ENCODE data around the gene GNL2.
"Not testable (repeated sequence)": the region's sequence is repeated elsewhere in the genome, so short reads cannot be mapped to it uniquely, and the experiment has no call there.

Gene GNL2

DNA sequence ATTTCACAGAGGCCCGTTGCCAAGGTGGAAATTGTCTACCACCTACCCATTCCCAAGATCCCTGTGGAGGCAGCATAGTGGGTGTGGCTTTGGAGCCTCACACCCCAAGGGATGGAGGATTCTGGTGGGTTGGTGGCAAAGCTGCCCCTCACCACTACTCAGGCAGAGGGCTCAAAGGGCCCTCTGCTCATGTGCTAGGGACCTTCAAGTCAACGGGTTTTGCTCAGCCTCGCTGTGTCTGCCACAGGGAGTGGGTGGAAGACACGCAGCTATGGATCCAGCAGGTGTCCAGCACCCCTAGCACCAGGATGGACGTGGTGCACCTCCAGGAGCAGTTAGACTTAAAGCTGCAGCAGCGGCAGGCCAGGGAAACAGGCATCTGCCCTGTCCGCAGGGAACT lies 36.7 kb downstream of the GNL2 start:
- no peak for DNase-seq (ENCODE audit: low read depth)

GRCh38 chr1:37558411-37558810 lies 37.3 kb downstream of the GNL2 start:
- no peak for DNase-seq (ENCODE audit: low read depth)

DNA sequence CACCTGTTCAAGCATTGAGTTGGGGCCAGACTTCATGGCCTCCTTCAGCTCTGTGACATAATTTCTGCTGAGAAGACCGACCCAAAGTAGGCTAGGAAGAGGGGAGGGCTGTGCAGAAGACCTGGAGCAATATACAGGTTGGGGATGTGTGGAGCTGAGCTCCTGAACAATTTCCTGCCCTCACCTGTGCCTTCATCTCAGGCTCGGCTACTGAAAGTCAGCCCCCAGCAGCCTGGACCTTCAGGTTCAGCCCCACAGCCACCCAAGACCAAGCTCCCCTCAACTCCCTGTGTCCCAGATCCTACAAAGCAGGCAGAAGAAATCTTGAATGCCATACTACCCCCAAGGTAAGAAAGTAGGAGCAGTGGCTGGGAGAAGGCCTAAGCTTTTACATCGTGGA lies 38.3 kb downstream of the GNL2 start:
- no peak for DNase-seq (ENCODE audit: low read depth)

DNA sequence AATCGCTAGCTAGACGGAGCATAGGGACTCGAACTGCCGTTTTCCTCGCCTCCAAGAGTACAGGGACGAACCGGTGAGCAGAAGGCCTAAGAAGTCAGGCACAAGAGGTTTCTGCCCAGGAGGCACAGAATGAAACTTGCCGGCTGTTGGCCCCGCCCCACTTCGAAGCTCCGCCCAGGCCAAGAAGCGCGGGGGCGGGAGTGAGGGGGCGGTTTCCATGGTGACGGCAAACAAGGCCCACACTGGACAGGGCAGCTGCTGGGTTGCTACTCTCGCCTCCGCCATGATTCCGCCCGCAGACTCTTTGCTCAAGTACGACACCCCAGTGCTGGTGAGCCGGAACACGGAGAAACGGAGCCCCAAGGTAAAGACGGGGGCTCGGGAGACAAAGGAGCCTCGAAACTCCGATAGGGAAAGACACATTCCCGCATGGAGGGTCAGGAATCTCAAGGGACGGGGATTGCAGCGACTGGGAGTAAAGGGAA lies 39.0 kb downstream of the GNL2 start, which contains the start of gene DNALI1:
TSS of gene DNALI1 (plus strand) at position 229 of the 485 bp plus-strand sequence. CDS start at position 284, 55 bp downstream.
- peak; percentile 79 for DNase-seq (ENCODE audit: low read depth)

- DNase-seq (ENCODE audit: low read depth) = peak; percentile 89
Observed at GRCh38 chr1:37553927-37554808, 41.6 kb downstream of the GNL2 start, which contains the start of gene SNIP1. SNIP1 (minus strand) TSS chr1:37554293; CDS start chr1:37554229, 64 bp downstream.

DNA sequence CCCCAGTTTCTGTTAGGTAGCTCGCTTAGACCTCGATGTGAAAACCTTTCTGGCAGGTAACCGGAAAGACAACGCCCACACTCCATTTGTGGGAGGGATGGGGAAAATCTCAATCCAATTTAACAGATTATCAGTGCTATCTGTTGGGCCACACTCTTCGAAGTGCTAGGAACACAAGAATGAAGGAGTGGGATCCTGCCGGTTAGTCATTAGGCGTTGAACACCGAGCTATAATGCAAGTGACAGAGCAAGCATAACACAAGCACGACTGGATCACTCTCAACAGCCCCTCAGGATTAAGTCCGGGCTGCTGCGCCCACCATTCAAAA lies 42.2 kb downstream of the GNL2 start:
- no peak for DNase-seq (ENCODE audit: low read depth)

DNA sequence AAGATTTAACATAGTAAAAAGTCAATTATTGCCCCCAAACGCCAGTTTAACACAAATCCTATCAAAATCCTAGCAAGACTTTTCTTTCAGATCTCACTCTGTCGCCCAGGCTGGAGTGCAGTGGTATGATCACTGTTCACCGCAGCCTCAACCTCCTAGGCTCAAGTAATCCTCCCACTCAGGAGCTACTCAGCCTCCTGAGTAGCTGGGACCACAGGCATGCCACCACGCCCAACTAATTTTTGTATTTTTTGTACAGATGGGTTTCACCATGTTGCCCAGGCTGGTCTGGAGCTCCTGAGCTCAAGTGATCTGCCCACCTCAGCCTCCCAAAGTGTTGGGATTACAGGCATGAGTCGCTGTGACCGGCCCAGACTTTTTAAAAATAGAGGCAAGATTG lies 46.4 kb downstream of the GNL2 start:
- no peak for DNase-seq (ENCODE audit: low read depth)

GRCh38 chr1:37545019-37545418 lies 50.7 kb downstream of the GNL2 start:
- DNase-seq (ENCODE audit: low read depth) = no peak

GRCh38 chr1:37544530-37544929 lies 51.2 kb downstream of the GNL2 start:
- DNase-seq (ENCODE audit: low read depth) = no peak

- no peak for DNase-seq (ENCODE audit: low read depth)
Observed at GRCh38 chr1:37540036-37540785, 55.5 kb downstream of the GNL2 start.

- DNase-seq (ENCODE audit: low read depth) = not testable (repeated sequence)
Observed at GRCh38 chr1:37539154-37539553, 56.6 kb downstream of the GNL2 start.

DNA sequence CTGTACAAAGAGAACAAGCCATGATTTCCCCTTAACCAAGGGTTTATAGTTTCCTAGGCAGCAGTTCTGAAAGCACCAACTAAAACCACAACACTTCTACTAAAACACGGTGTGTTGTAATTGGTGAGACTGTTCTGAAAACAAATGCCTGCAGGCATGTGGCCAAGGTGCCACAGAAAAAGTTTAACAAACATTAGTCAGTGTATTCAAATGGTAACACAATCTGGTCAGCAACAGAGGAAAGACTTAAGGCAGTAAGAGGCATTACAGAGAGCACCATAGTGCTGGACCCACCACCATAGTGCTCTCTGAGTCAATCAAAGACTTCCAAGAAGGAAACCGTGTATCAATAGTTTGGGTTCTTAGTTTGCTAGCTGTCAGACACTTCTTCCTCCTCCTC lies 58.4 kb downstream of the GNL2 start:
- DNase-seq (ENCODE audit: low read depth) = peak; percentile 42

DNA sequence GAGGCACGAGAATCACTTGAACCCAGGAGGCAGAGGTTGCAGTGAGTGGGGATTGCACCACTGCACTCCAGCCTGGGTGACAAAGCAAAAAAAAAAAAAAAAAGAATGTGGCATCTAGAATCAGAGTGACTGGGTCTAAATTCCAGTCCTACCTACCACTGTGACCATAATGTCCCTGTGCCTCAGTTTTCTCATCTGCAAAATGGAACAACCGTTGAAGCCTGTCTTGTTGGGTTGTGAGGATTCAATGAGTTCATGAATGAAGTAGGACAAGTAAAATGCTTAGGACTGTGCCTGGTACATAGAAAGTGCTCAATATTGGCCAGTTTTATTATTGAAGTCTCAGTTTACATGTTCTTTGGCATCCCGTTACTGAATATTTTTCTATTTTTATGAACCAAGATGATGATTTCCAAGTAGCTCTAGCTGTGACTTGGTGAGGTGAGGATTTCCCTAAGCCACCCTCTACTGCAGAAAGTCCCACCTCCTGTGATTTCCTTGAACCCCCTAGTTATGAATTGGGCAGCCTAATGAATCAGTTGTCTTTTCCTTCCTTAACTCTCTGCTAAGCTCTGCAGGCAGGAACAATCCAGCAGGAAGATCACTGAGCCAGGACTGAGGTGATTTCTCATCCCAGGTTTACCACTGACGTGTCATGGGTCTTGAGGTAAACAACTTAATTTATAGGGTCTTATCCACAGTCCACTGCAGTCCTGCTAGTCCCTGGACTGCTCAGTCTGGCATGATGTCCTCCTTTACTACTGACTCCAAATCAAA lies 62.2 kb downstream of the GNL2 start:
- no peak for DNase-seq (ENCODE audit: low read depth)

DNA sequence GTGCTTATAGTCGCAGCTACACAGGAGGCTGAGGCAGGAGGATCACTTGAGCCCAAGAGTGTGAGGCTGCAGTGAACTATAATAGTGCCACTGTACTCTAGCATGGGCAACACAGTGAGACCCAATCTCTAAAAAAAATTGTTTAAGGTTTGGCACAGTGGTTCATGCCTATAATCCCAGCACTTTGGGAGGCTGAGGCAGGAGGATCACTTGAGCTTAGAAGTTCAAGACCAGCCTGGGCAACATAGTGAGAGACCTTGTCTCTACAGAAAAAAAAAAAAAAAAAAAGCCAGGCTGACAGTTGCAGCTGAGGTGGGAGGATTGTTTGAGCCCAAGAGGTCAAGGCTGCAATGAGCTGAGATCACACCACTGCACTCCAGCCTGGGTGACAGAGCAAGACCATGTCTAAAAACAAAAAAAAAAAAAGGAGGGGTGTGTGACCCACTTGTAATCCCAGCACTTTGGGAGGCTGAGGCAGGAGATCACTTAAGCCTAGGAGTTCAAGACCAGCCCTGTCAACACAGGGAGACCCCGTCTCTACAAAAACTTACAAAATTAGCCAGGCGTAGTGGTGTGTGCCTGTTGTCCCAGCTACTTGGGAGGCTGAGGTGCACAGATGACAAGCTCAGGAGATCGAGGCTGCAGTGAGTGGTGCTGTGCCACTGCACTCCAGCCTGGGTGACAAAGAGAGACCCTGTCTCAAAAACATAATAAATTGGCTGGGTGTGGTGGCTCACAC lies 63.1 kb downstream of the GNL2 start:
- DNase-seq (ENCODE audit: low read depth) = not testable (repeated sequence)

DNA sequence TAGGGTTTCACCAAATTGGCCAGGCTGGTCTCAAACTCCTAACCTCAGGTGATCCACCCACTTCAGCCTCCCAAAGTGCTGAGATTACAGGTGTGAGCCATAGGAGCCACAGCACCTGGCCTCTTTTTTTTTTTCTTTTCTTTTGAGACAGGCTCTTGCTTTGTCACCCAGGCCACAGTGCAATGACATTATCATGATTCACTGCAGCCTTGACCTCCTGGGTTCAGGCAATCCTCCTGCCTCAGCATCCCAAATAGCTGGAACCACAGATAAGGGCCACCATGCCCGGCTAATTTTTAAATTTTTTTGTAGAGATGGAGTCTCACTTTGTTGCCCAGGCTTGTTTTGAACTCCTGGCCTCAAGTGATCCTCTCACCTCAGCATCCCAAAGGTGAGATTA lies 65.8 kb downstream of the GNL2 start:
- DNase-seq (ENCODE audit: low read depth) = not testable (repeated sequence)

- DNase-seq (ENCODE audit: low read depth) = no peak
Observed at GRCh38 chr1:37519613-37520012, 76.1 kb downstream of the GNL2 start.

- DNase-seq (ENCODE audit: low read depth) = not testable (repeated sequence)
Observed at GRCh38 chr1:37518929-37519328, 76.8 kb downstream of the GNL2 start.

GRCh38 chr1:37518241-37518640 lies 77.5 kb downstream of the GNL2 start:
- DNase-seq (ENCODE audit: low read depth) = not testable (repeated sequence)

DNA sequence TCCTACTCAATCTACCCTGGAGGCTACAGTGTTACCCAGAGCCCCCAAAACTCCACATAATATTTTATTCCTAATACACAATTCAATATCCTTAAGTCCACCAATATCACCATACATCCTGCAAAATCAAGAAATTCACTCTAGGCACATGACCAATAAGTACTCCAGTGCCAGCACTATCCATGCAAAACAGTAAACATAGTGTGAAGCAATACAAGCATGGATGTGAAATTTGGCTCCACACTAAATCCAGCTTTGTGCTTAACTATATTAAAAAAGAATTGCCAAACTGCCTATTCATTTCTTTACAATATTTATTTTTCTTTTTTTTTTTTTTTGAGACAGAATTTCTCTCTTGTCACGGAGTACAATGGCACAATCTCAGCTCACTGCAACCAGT lies 78.2 kb downstream of the GNL2 start:
- no peak for DNase-seq (ENCODE audit: low read depth)

Data from stromal cell of bone marrow (primary cell).